HepG2 (cell line): ENCODE measurements around the gene TAS2R30. TPM values are rescaled to one million over a fixed set of nuclear protein-coding genes. Genes with fewer than 3 reads are reported as not detected.
A peak's percentile ranks its signal among the peaks of the same experiment; 100 is the strongest.

Source experiments
- ATF7-NPFF ChIP-seq: sonication (generic); formaldehyde crosslinking; IDR thresholded peaks from 2 replicates; pipeline ENCODE4 v1.8.1; 2023; ENCODE audit warnings: mild to moderate bottlenecking, low read depth, missing genetic modification reagents, moderate library complexity
- CEBPG ChIP-seq: IDR thresholded peaks from 2 replicates; pipeline ENCODE4 v1.6.1; 2016
- CREM ChIP-seq, 2 experiments: sonication (generic) in 1 of 2; formaldehyde crosslinking in 1 of 2; IDR thresholded peaks; 2 replicates each; pipeline versions ENCODE4 v1.4.0 to v1.6.1; 2016 to 2020; ENCODE audit warnings: antibody characterized with exemption in 1 of 2, mild to moderate bottlenecking in 1 of 2, missing genetic modification reagents in 1 of 2
- JDP2 ChIP-seq: sonication (generic); formaldehyde crosslinking; IDR thresholded peaks from 2 replicates; pipeline ENCODE4 v1.8.1; 2022; ENCODE audit warnings: missing genetic modification reagents, borderline replicate concordance
- KAT8 ChIP-seq: IDR thresholded peaks from 2 replicates; pipeline ENCODE4 v1.6.1; 2016; ENCODE audit warnings: missing genetic modification reagents, missing compliant biosample characterization
- LBX2 ChIP-seq: sonication (generic); formaldehyde crosslinking; IDR thresholded peaks from 2 replicates; pipeline ENCODE4 v1.5.0; 2020; ENCODE audit warnings: missing genetic modification reagents, mild to moderate bottlenecking, borderline replicate concordance
- MAFG ChIP-seq: sonication (generic); formaldehyde crosslinking; IDR thresholded peaks from 2 replicates; pipeline ENCODE4 v1.5.1; 2020; ENCODE audit warnings: mild to moderate bottlenecking, missing genetic modification reagents
- MED1 ChIP-seq: sonication (generic); formaldehyde crosslinking; IDR thresholded peaks from 2 replicates; pipeline ENCODE4 v1.4.0; 2020; ENCODE audit warnings: missing genetic modification reagents
- MXI1 ChIP-seq: IDR thresholded peaks from 3 replicates; pipeline ENCODE4 v1.6.1; 2012; ENCODE audit warnings: low read depth, low read length, inconsistent platforms, borderline replicate concordance
- MZF1 ChIP-seq: sonication (generic); formaldehyde crosslinking; IDR thresholded peaks from 2 replicates; pipeline ENCODE4 v1.8.1; 2023; ENCODE audit warnings: mild to moderate bottlenecking, missing genetic modification reagents, borderline replicate concordance
- ONECUT2 ChIP-seq: sonication (generic); formaldehyde crosslinking; IDR thresholded peaks from 2 replicates; pipeline ENCODE4 v1.4.0; 2020; ENCODE audit warnings: missing genetic modification reagents
- SALL2 ChIP-seq: sonication (generic); formaldehyde crosslinking; IDR thresholded peaks from 2 replicates; pipeline ENCODE4 v1.8.1; 2023; ENCODE audit warnings: mild to moderate bottlenecking, missing genetic modification reagents, inconsistent platforms
- SNAI1 ChIP-seq: sonication (generic); formaldehyde crosslinking; IDR thresholded peaks from 2 replicates; pipeline ENCODE4 v1.5.0; 2020; ENCODE audit warnings: mild to moderate bottlenecking, missing genetic modification reagents, borderline replicate concordance
- SOX5 ChIP-seq: IDR thresholded peaks from 2 replicates; pipeline ENCODE4 v1.6.1; 2016; ENCODE audit warnings: borderline replicate concordance
- SP140L ChIP-seq: sonication (generic); formaldehyde crosslinking; IDR thresholded peaks from 2 replicates; pipeline ENCODE4 v1.4.0; 2020; ENCODE audit warnings: missing genetic modification reagents, borderline replicate concordance
- STAG1 ChIP-seq: sonication (generic); formaldehyde crosslinking; IDR thresholded peaks from 2 replicates; pipeline ENCODE4 v1.4.0; 2020; ENCODE audit warnings: missing genetic modification reagents
- TMF1 ChIP-seq: sonication (generic); formaldehyde crosslinking; IDR thresholded peaks from 2 replicates; pipeline ENCODE4 v1.8.1; 2022; ENCODE audit warnings: low read depth, missing genetic modification reagents
- ZGPAT ChIP-seq: IDR thresholded peaks from 2 replicates; pipeline ENCODE4 v1.6.1; 2016; ENCODE audit warnings: mild to moderate bottlenecking
- ZIK1 ChIP-seq: sonication (generic); formaldehyde crosslinking; IDR thresholded peaks from 2 replicates; pipeline ENCODE4 v1.5.0; 2020; ENCODE audit warnings: mild to moderate bottlenecking, low read depth, missing genetic modification reagents, borderline replicate concordance
- ZNF12 ChIP-seq: sonication (generic); formaldehyde crosslinking; IDR thresholded peaks from 2 replicates; pipeline ENCODE4 v1.5.0; 2020; ENCODE audit warnings: missing genetic modification reagents
- ZNF274 ChIP-seq: sonication (generic); formaldehyde crosslinking; IDR thresholded peaks from 2 replicates; pipeline ENCODE4 v1.5.1; 2020; ENCODE audit warnings: mild to moderate bottlenecking, missing genetic modification reagents
- ZNF414 ChIP-seq: sonication (generic); formaldehyde crosslinking; IDR thresholded peaks from 2 replicates; pipeline ENCODE4 v1.5.0; 2020; ENCODE audit warnings: missing genetic modification reagents
- ZNF431 ChIP-seq: sonication (generic); formaldehyde crosslinking; IDR thresholded peaks from 2 replicates; pipeline ENCODE4 v1.9.0; 2022; ENCODE audit warnings: missing genetic modification reagents, low read depth, mild to moderate bottlenecking, borderline replicate concordance
- ZNF496 ChIP-seq: sonication (generic); formaldehyde crosslinking; IDR thresholded peaks from 2 replicates; pipeline ENCODE4 v1.8.1; 2023; ENCODE audit warnings: mild to moderate bottlenecking, moderate library complexity, missing genetic modification reagents; ENCODE audit not compliant: insufficient replicate concordance
- ZNF552 ChIP-seq: sonication (generic); formaldehyde crosslinking; IDR thresholded peaks from 2 replicates; pipeline ENCODE4 v1.9.0; 2022; ENCODE audit warnings: missing genetic modification reagents, mild to moderate bottlenecking, borderline replicate concordance
- ZNF556 ChIP-seq: sonication (generic); formaldehyde crosslinking; IDR thresholded peaks from 2 replicates; pipeline ENCODE4 v1.4.0; 2020; ENCODE audit warnings: mild to moderate bottlenecking, missing genetic modification reagents, borderline replicate concordance
- ZNF678 ChIP-seq: sonication (generic); formaldehyde crosslinking; IDR thresholded peaks from 2 replicates; pipeline ENCODE4 v1.4.0; 2020; ENCODE audit warnings: mild to moderate bottlenecking, missing genetic modification reagents
- ZNF720 ChIP-seq: sonication (generic); formaldehyde crosslinking; IDR thresholded peaks from 2 replicates; pipeline ENCODE4 v1.4.0; 2020; ENCODE audit warnings: missing genetic modification reagents
- ZSCAN9 ChIP-seq: IDR thresholded peaks from 2 replicates; pipeline ENCODE4 v1.6.1; 2016; ENCODE audit warnings: borderline replicate concordance
- polyA plus RNA-seq, 8 experiments: library from polyadenylated mRNA; depleted of rRNA in 3 of 8; stranded (reverse) in 7 of 8; unstranded in 1 of 8; fragments of >200 nt; fragmentation: Illumina TruSeq in 4 of 8; extraction: Trizol in 4 of 8; gene quantifications; 2 replicates each; pipeline versions ENCODE4 v1.2.1 to v1.2.3, GENCODE V29; 2011 to 2016; ENCODE audit warnings: low read depth in 4 of 8, missing spikeins in 1 of 8, mixed read lengths in 1 of 8; ENCODE audit not compliant: insufficient read depth in 1 of 8
- total RNA-seq, 5 experiments: library from RNA; depleted of rRNA; stranded (reverse); fragments of >200 nt; fragmentation: Illumina TruSeq; extraction: Trizol; gene quantifications; 2 replicates each; pipeline ENCODE4 v1.2.3, GENCODE V29; 2016; ENCODE audit warnings: low read depth in 1 of 5

The TAS2R30 gene
- total and polyA plus RNA-seq, 2 of the 13 experiments (the other 11 are each of a cell fraction or from before 2014, with no cell fraction given): 0.42 to 5.2 TPM

- TF ChIP-seq SALL2 (peak; percentile 88; the same call in 1 of the 2 replicates), ONECUT2 (CRISPR knock-in tag) (no peak), KAT8 (CRISPR knock-in tag) (peak; percentile 73; the same call in 1 of the 2 replicates), ZSCAN9 (CRISPR knock-in tag) (0 out of 2 replicates have a peak, but pooled peaks have one; percentile 25), MXI1 (peak; percentile 74; the same call in 1 of the 3 replicates), STAG1 (CRISPR knock-in tag) (no peak; the same call in 1 of the 2 replicates), ZGPAT (peak; percentile 88), ZNF552 (CRISPR knock-in tag) (peak; percentile 91), CEBPG (CRISPR knock-in tag) (peak; percentile 2; the same call in 1 of the 2 replicates), MAFG (CRISPR knock-in tag) (peak; percentile 53; the same call in 1 of the 2 replicates), ZIK1 (CRISPR knock-in tag) (0 out of 2 replicates have a peak, but pooled peaks have one; percentile 38), ZNF556 (CRISPR knock-in tag) (no peak; the same call in 1 of the 2 replicates), JDP2 (CRISPR knock-in tag) (no peak), ZNF274 (CRISPR knock-in tag) (peak; percentile 77; the same call in 1 of the 2 replicates), TMF1 (CRISPR knock-in tag) (no peak), ZNF414 (CRISPR knock-in tag) (peak; percentile 74; the same call in 1 of the 2 replicates), SNAI1 (0 out of 2 replicates have a peak, but pooled peaks have one; percentile 26), ZNF12 (CRISPR knock-in tag) (no peak; the same call in 1 of the 2 replicates), SP140L (CRISPR knock-in tag) (no peak), ATF7-NPFF (CRISPR knock-in tag) (peak; percentile 76; the same call in 1 of the 2 replicates), ZNF720 (no peak), CREM (IDR thresholded peaks at IDR 0.05) (peak; percentile 58; the same call in 1 of the 2 replicates), CREM (CRISPR knock-in tag; IDR thresholded peaks at IDR 0.05) (no peak), SOX5 (CRISPR knock-in tag) (no peak), ZNF678 (CRISPR knock-in tag) (peak; percentile 68; the same call in 1 of the 2 replicates), ZNF496 (CRISPR knock-in tag) (no peak), ZNF431 (CRISPR knock-in tag) (0 out of 2 replicates have a peak, but pooled peaks have one; percentile 47), MZF1 (CRISPR knock-in tag) (no peak), MED1 (CRISPR knock-in tag) (peak; percentile 26), LBX2 (CRISPR knock-in tag) (0 out of 2 replicates have a peak, but pooled peaks have one; percentile 54)
Measured at GRCh38 chr12:11171145-11171968, 36.9 kb upstream of the TAS2R30 start, which contains the start of gene SMIM10L1 (continued).
